Caco-2 (cell line): ENCODE measurements around the gene MINDY4B. TPM values are rescaled to one million over a fixed set of nuclear protein-coding genes. Genes with fewer than 3 reads are reported as not detected.

Source experiments
- BruUV-seq: library from RNA; stranded (reverse); fragments of 400-500 nt; replicated peaks from 2 replicates; lab custom pipeline; 2021; lab: Mats Ljungman, UMichigan
- CTCF ChIA-PET: fragments of 300-600 bp; sonication (Branson Sonifier 250); formaldehyde crosslinking; loops from one replicate; lab custom pipeline; 2022; ENCODE audit warnings: antibody characterized with exemption; lab: Charles Lee
- POLR2A ChIA-PET: fragments of 300-600 bp; sonication (Branson Sonifier 250); formaldehyde crosslinking; loops from one replicate; lab custom pipeline; 2022; ENCODE audit warnings: antibody characterized with exemption; lab: Charles Lee
- DNase-seq, 2 experiments: peaks; one replicate each; pipeline versions ENCODE4 v3.0.0 to v3.0.0-alpha.2; 2020 to 2022
- H3K27me3 ChIP-seq: replicated peaks from 2 replicates; pipeline ENCODE4 v1.6.0; 2011; ENCODE audit warnings: low read length; ENCODE audit not compliant: control insufficient read depth, insufficient read depth
- H3K36me3 ChIP-seq: 2 replicates; pipeline ENCODE4 v1.5.1; 2011; ENCODE audit warnings: low read length; ENCODE audit not compliant: control insufficient read depth, insufficient read depth
- H3K4me1 ChIP-seq: fragments of 250-450 bp; sonication (Bioruptor Pico); 2 replicates; pipeline ENCODE4 v1.5.1; 2020; ENCODE audit warnings: mild to moderate bottlenecking
- H3K4me3 ChIP-seq: 2 replicates; pipeline ENCODE4 v1.5.1; 2011; ENCODE audit warnings: low read depth, mild to moderate bottlenecking, control low read depth, low read length
- H3K9me3 ChIP-seq: fragments of 250-450 bp; sonication (Bioruptor Pico); 2 replicates; pipeline ENCODE4 v1.5.1; 2020; ENCODE audit warnings: mild to moderate bottlenecking, moderate library complexity
- H3K27ac Mint-ChIP-seq: one replicate; pipeline ENCODE4 v1.8.0; 2022; ENCODE audit warnings: mixed read lengths; ENCODE audit not compliant: unreplicated experiment
- H3K27me3 Mint-ChIP-seq: one replicate; pipeline ENCODE4 v1.8.0; 2022; ENCODE audit warnings: mixed read lengths; ENCODE audit not compliant: insufficient read depth, unreplicated experiment
- H3K36me3 Mint-ChIP-seq: one replicate; pipeline ENCODE4 v1.8.0; 2022; ENCODE audit warnings: mild to moderate bottlenecking, mixed read lengths; ENCODE audit not compliant: insufficient read depth, unreplicated experiment
- H3K4me1 Mint-ChIP-seq: one replicate; pipeline ENCODE4 v1.8.0; 2022; ENCODE audit warnings: low read depth, mixed read lengths; ENCODE audit not compliant: unreplicated experiment
- H3K4me3 Mint-ChIP-seq: one replicate; pipeline ENCODE4 v1.8.0; 2022; ENCODE audit warnings: mild to moderate bottlenecking, moderate library complexity, mixed read lengths; ENCODE audit not compliant: unreplicated experiment
- H3K9me3 Mint-ChIP-seq: one replicate; pipeline ENCODE4 v1.8.0; 2022; ENCODE audit warnings: mixed read lengths; ENCODE audit not compliant: unreplicated experiment
- CTCF ChIP-seq, 2 experiments: fragments of 200-600 bp in 1 of 2; IDR thresholded peaks; 1 replicate in 1 of 2; 2 replicates in 1 of 2; pipeline versions ENCODE4 v1.5.1 to v1.8.0; 2011 to 2022; ENCODE audit warnings: antibody characterized with exemption in 1 of 2, control low read depth in 1 of 2, inconsistent platforms in 1 of 2, low read depth in 1 of 2, low read length in 1 of 2, mild to moderate bottlenecking in 1 of 2, moderate library complexity in 1 of 2; ENCODE audit not compliant: insufficient read depth in 1 of 2, severe bottlenecking in 1 of 2, unreplicated experiment in 1 of 2
- intact Hi-C: fragments of 100-400 bp; cut with micrococcal nuclease; formaldehyde crosslinking; loops from one replicate; pipeline ENCODE4 v1.10.0; 2022; ENCODE audit not compliant: unreplicated experiment
- total RNA-seq: library from RNA; stranded (reverse); gene quantifications from 2 replicates; pipeline ENCODE4 v1.2.3, GENCODE V29; 2022

MINDY4B gene
- total RNA-seq, 1 experiment from 2014 or later, result not detected

GRCh38 chr3:150906461-150906860, 1.2 kb upstream of the MINDY4B start:
- Mint-ChIP-seq H3K36me3 (no peaks in the 10 kb centered on the region), H3K4me3 (no peak overlapping the region), H3K9me3 (no peaks in the 10 kb centered on the region), H3K27ac (no peak overlapping the region), H3K27me3 (peaks cover 27% of the 10 kb centered on the region), H3K4me1 (no peaks in the 10 kb centered on the region)
- CTCF ChIA-PET, result no interaction called here
- Histone ChIP-seq H3K36me3 (no peaks in the 10 kb centered on the region), H3K27me3 (no peaks in the 10 kb centered on the region), H3K4me3 (no peak overlapping the region), H3K4me1 (no peaks in the 10 kb centered on the region), H3K9me3 (no peaks in the 10 kb centered on the region)
- no peak for TF ChIP-seq CTCF (IDR thresholded peaks at IDR 0.05; ENCODE audit: insufficient read depth in 1 of 2, low read depth in 1 of 2, low read length in 1 of 2, severe bottlenecking in 1 of 2, unreplicated experiment in 1 of 2)
- BruUV-seq, result no TSS peak
- POLR2A ChIA-PET, result no interaction called here
- intact Hi-C loops, result no loop called here
- no peak for DNase-seq

- BruUV-seq, result no TSS peak
- no peaks in the 10 kb centered on the region for H3K9me3 ChIP-seq
- no peaks in the 10 kb centered on the region for H3K4me1 Mint-ChIP-seq
- no peak overlapping the region for H3K4me3 Mint-ChIP-seq
- H3K27ac Mint-ChIP-seq, result no peak overlapping the region
- CTCF ChIA-PET, result no interaction called here
- H3K27me3 Mint-ChIP-seq, result peaks cover 27% of the 10 kb centered on the region
- H3K27me3 ChIP-seq, result no peaks in the 10 kb centered on the region
- intact Hi-C loops, result no loop called here
- no peaks in the 10 kb centered on the region for H3K36me3 Mint-ChIP-seq
- DNase-seq, result no peak
- no peaks in the 10 kb centered on the region for H3K4me1 ChIP-seq
- POLR2A ChIA-PET, result no interaction called here
- no peak overlapping the region for H3K4me3 ChIP-seq
- H3K9me3 Mint-ChIP-seq, result no peaks in the 10 kb centered on the region
- H3K36me3 ChIP-seq, result no peaks in the 10 kb centered on the region
- TF ChIP-seq CTCF (IDR thresholded peaks at IDR 0.05; ENCODE audit: insufficient read depth in 1 of 2, low read depth in 1 of 2, low read length in 1 of 2, severe bottlenecking in 1 of 2, unreplicated experiment in 1 of 2), result no peak
Measured at GRCh38 chr3:150905746-150906145, 507 bp upstream of the MINDY4B start.

GRCh38 chr3:150902988-150903387, 2.3 kb downstream of the MINDY4B start:
- Histone ChIP-seq H3K4me3 (no peak overlapping the region), H3K4me1 (no peaks in the 10 kb centered on the region), H3K27me3 (no peaks in the 10 kb centered on the region), H3K9me3 (no peaks in the 10 kb centered on the region), H3K36me3 (no peaks in the 10 kb centered on the region)
- H3K27ac Mint-ChIP-seq, result no peak overlapping the region
- no peaks in the 10 kb centered on the region for H3K4me1 Mint-ChIP-seq
- no peaks in the 10 kb centered on the region for H3K36me3 Mint-ChIP-seq
- TF ChIP-seq CTCF (IDR thresholded peaks at IDR 0.05; ENCODE audit: insufficient read depth in 1 of 2, low read depth in 1 of 2, low read length in 1 of 2, severe bottlenecking in 1 of 2, unreplicated experiment in 1 of 2), result no peak
- no peak for DNase-seq
- ChIA-PET CTCF (interaction anchor here (0.6 kb wide), 1 partner anchor 111 kb away, joined by 3 read pairs; no protein-coding TSS in a partner anchor), POLR2A (no interaction called here)
- peaks cover 30% of the 10 kb centered on the region for H3K27me3 Mint-ChIP-seq
- intact Hi-C loops, result no loop called here
- BruUV-seq, result no TSS peak
- no peak overlapping the region for H3K4me3 Mint-ChIP-seq
- H3K9me3 Mint-ChIP-seq, result no peaks in the 10 kb centered on the region
